Testis (tissue), 3 donors: ENCODE data around the gene SRRM2. TPM values are rescaled to one million over a fixed set of nuclear protein-coding genes. Genes with fewer than 3 reads are reported as not detected.
A peak's percentile ranks its signal among the peaks of the same experiment; 100 is the strongest.

ENCODE experiments used
- DNase-seq: peaks from one replicate; pipeline ENCODE4 v3.0.0-alpha.2; 2019
- H3K27ac ChIP-seq, 2 donors: fragments of 200-600 bp; sonication (generic); one replicate each; pipeline ENCODE4 v1.5.1; 2019
- H3K27me3 ChIP-seq: fragments of 200-600 bp; sonication (generic); one replicate; pipeline ENCODE4 v1.5.1; 2019
- H3K36me3 ChIP-seq: fragments of 200-600 bp; sonication (generic); one replicate; pipeline ENCODE4 v1.5.1; 2017; ENCODE audit warnings: low read depth; ENCODE audit errors: missing control alignments
- H3K4me1 ChIP-seq: fragments of 200-600 bp; sonication (generic); one replicate; pipeline ENCODE4 v1.5.1; 2019
- H3K4me3 ChIP-seq, 2 donors: fragments of 200-600 bp; sonication (generic); one replicate each; pipeline ENCODE4 v1.5.1; 2017 to 2019
- H3K9me3 ChIP-seq: fragments of 200-600 bp; sonication (generic); one replicate; pipeline ENCODE4 v1.5.1; 2017
- CTCF ChIP-seq, 3 experiments: fragments of 450-650 bp in 2 of 3; fragments of 200-600 bp in 1 of 3; sonication (generic) in 1 of 3; IDR thresholded peaks; one replicate each; pipeline ENCODE4 v1.5.1; 2016 to 2019; ENCODE audit warnings: antibody characterized with exemption in 3 of 3, mild to moderate bottlenecking in 2 of 3, moderate library complexity in 1 of 3
- POLR2A ChIP-seq: fragments of 450-650 bp; IDR thresholded peaks from one replicate; pipeline ENCODE4 v1.6.1; 2017; ENCODE audit warnings: antibody characterized with exemption, mild to moderate bottlenecking, moderate library complexity
- WGBS, 2 donors: methylation state at CpG; one replicate each; pipeline ENCODE4 v1.1.5; 2018; 5-methylcytosine and 5-hydroxymethylcytosine counted together
- intact Hi-C: fragments of 100-400 bp; cut with DNase I; formaldehyde crosslinking; loops from one replicate; pipeline ENCODE4 v1.15.1; 2023; ENCODE audit warnings: low total_unique reads
- polyA plus RNA-seq: library from polyadenylated mRNA; stranded (reverse); fragments of 350-450 nt; fragmentation: Illumina TruSeq; extraction: RNeasy Lipid Tissue Mini Kit (QIAGEN cat#74804); gene quantifications from one replicate; pipeline ENCODE4 v1.2.3, GENCODE V29; 2014; ENCODE audit warnings: low read depth, low replicate concordance; ENCODE audit not compliant: insufficient read depth
- total RNA-seq, 2 donors: library from RNA; depleted of rRNA; stranded (reverse); fragments of >200 nt; gene quantifications; one replicate each; pipeline ENCODE4 v1.2.3, GENCODE V29; 2016

The SRRM2 gene
- total and polyA plus RNA-seq, 3 donors from 2014 or later: 446 to 738 (median 526) TPM

- H3K27me3 ChIP-seq: no peaks in the 10 kb centered on the region
- H3K4me3 ChIP-seq: no peak overlapping the region
- no peak for TF ChIP-seq POLR2A
- peaks cover 39% of the 10 kb centered on the region for H3K4me1 ChIP-seq
- DNase-seq: no peak
- peak overlapping the region; percentile 31 to 48 for H3K27ac ChIP-seq
- no peaks in the 10 kb centered on the region for H3K36me3 ChIP-seq
- H3K9me3 ChIP-seq: no peaks in the 10 kb centered on the region
- intact Hi-C loops: no loop called here
- WGBS, 2 donors: 68 to 73% methylated on average over 11 of the region's 11 CpGs
These were observed 16.7 kb downstream of the SRRM2 start for GRCh38 chr16:2769100-2769529.

- TF ChIP-seq CTCF (IDR thresholded peaks at IDR 0.05) (no peak), POLR2A (no peak)
- WGBS, 2 donors: 47 to 71% methylated on average over 14 of the region's 14 CpGs
These were observed 17.2 kb downstream of the SRRM2 start for GRCh38 chr16:2769675-2770056.

GRCh38 chr16:2770057-2770951 is 17.9 kb downstream of the SRRM2 start:
- 72 to 82% methylated on average over 12 to 32 of the region's 32 CpGs for WGBS, 2 donors
- intact Hi-C loops: no loop called here
- Histone ChIP-seq H3K36me3 (no peaks in the 10 kb centered on the region), H3K9me3 (no peaks in the 10 kb centered on the region), H3K4me3 (no peak overlapping the region), H3K4me1 (peaks cover 39% of the 10 kb centered on the region), H3K27me3 (no peaks in the 10 kb centered on the region), H3K27ac (no peak overlapping the region)
- no peak for TF ChIP-seq CTCF (IDR thresholded peaks at IDR 0.05)
- no peak for TF ChIP-seq POLR2A
- peak; percentile 55 for DNase-seq

More at GRCh38 chr16:2769675-2770056, 17.2 kb downstream of the SRRM2 start:
- H3K27ac ChIP-seq: peak overlapping the region; percentile 31 to 48
- H3K36me3 ChIP-seq: no peaks in the 10 kb centered on the region
- no peak overlapping the region for H3K4me3 ChIP-seq
- intact Hi-C loops: no loop called here
- H3K27me3 ChIP-seq: no peaks in the 10 kb centered on the region
- H3K9me3 ChIP-seq: no peaks in the 10 kb centered on the region
- peaks cover 39% of the 10 kb centered on the region for H3K4me1 ChIP-seq
- DNase-seq: peak; percentile 83

GRCh38 chr16:2771496-2772402 is 19.3 kb downstream of the SRRM2 start:
- Histone ChIP-seq H3K9me3 (no peaks in the 10 kb centered on the region), H3K27me3 (no peaks in the 10 kb centered on the region), H3K4me1 (peaks cover 47% of the 10 kb centered on the region), H3K4me3 (no peak overlapping the region), H3K27ac (no peak overlapping the region), H3K36me3 (no peaks in the 10 kb centered on the region)
- 72 to 76% methylated on average over 17 to 18 of the region's 18 CpGs for WGBS, 2 donors
- no peak for DNase-seq
- intact Hi-C loops: no loop called here
- no peak for TF ChIP-seq POLR2A
- TF ChIP-seq CTCF (IDR thresholded peaks at IDR 0.05): no peak
